Adrenal gland (tissue), 5 donors: ENCODE measurements around the gene TH.

Experiments
- CTCF ChIP-seq, 6 experiments: fragments of 450-650 bp in 4 of 6; fragments of 200-600 bp in 2 of 6; sonication (generic) in 1 of 6; IDR thresholded peaks; 1 replicate in 5 of 6; 2 replicates in 1 of 6; pipeline versions ENCODE4 v1.5.1 to v1.8.0; 2016 to 2021; ENCODE audit warnings: antibody characterized with exemption in 6 of 6, mild to moderate bottlenecking in 2 of 6, moderate library complexity in 1 of 6
- POLR2A ChIP-seq, 2 donors: fragments of 450-650 bp; IDR thresholded peaks; one replicate each; pipeline ENCODE4 v1.6.1; 2017; ENCODE audit warnings: antibody characterized with exemption in 2 of 2, mild to moderate bottlenecking in 2 of 2, moderate library complexity in 1 of 2
- donor health status: DM: no; HTN: no; CAD: no.

DNA sequence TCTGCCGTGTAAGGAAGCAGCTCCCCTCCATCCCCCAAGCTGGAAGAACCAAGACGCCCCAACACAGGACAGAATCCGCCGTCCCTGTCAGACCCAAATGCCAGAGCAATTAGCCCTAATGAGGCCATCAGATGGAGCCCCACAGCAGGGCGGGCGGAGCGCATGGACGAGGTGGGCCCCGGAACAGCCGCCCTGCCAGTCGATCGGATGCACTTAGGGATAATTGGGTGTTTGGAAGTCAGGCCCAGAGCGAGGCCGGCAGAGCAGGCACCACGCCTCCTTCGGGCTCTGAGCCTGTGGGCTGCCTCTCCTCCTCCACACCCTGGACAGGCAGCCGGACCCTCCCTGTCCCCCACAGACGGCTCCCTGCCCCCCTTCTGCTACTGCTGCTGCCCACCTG, 5.5 kb upstream of the TH start:
- no peak for TF ChIP-seq CTCF (IDR thresholded peaks at IDR 0.05)
- no peak for TF ChIP-seq POLR2A (IDR thresholded peaks at IDR 0.05)
